Measurements from ENCODE around the gene ADARB2.

DNA sequence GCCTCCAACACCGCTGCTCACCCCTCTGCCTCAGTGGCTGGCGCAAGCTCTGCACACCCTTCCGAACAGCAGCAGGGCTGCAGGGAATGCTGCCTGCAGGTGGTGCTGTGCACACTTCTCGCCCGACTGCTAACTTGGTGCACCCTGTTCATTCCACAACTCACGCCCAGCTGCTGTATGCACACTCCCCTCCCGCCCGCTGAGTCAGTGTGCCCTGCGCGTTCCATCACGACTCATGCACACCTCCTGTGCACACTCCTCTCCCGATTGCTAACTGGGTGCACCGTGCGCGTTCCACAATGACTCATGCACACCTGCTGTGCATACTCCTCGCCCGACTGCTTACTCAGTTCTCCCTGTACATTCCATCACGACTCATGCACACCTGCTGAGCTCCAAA, 21.5 kb downstream of the ADARB2 start:
- TF ChIP-seq RAD21 (IDR thresholded peaks at IDR 0.05; ENCODE audit: low read depth): no peak
- no peak for TF ChIP-seq CEBPB (IDR thresholded peaks at IDR 0.05)
- TF ChIP-seq, protein P1, sequence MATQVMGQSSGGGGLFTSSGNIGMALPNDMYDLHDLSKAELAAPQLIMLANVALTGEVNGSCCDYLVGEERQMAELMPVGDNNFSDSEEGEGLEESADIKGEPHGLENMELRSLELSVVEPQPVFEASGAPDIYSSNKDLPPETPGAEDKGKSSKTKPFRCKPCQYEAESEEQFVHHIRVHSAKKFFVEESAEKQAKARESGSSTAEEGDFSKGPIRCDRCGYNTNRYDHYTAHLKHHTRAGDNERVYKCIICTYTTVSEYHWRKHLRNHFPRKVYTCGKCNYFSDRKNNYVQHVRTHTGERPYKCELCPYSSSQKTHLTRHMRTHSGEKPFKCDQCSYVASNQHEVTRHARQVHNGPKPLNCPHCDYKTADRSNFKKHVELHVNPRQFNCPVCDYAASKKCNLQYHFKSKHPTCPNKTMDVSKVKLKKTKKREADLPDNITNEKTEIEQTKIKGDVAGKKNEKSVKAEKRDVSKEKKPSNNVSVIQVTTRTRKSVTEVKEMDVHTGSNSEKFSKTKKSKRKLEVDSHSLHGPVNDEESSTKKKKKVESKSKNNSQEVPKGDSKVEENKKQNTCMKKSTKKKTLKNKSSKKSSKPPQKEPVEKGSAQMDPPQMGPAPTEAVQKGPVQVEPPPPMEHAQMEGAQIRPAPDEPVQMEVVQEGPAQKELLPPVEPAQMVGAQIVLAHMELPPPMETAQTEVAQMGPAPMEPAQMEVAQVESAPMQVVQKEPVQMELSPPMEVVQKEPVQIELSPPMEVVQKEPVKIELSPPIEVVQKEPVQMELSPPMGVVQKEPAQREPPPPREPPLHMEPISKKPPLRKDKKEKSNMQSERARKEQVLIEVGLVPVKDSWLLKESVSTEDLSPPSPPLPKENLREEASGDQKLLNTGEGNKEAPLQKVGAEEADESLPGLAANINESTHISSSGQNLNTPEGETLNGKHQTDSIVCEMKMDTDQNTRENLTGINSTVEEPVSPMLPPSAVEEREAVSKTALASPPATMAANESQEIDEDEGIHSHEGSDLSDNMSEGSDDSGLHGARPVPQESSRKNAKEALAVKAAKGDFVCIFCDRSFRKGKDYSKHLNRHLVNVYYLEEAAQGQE (IDR thresholded peaks at IDR 0.05; ENCODE audit: low read depth): no peak
- no peak for TF ChIP-seq EP300 (IDR thresholded peaks at IDR 0.05; ENCODE audit: borderline replicate concordance)
- TF ChIP-seq TCF12 (IDR thresholded peaks at IDR 0.05; ENCODE audit: low read depth): no peak
- no peak for TF ChIP-seq YY1 (IDR thresholded peaks at IDR 0.05; ENCODE audit: low read depth)
- no peak for TF ChIP-seq MAX (IDR thresholded peaks at IDR 0.05)
- TF ChIP-seq CREB1 (IDR thresholded peaks at IDR 0.05; ENCODE audit: low read depth): no peak
- no peak for TF ChIP-seq TAF1 (IDR thresholded peaks at IDR 0.05; ENCODE audit: low read depth)
- no peak for TF ChIP-seq FOXM1 (IDR thresholded peaks at IDR 0.05; ENCODE audit: borderline replicate concordance, low read depth)
- no peak for TF ChIP-seq USF1 (IDR thresholded peaks at IDR 0.05)
- TF ChIP-seq TEAD4 (IDR thresholded peaks at IDR 0.05): peak; percentile 62
- TF ChIP-seq ZBTB7A (IDR thresholded peaks at IDR 0.05; ENCODE audit: low read depth): no peak

Measured in Ishikawa (cell line).